ENCODE measurements around the gene TRPM4. TPM values are rescaled to one million over a fixed set of nuclear protein-coding genes. Genes with fewer than 3 reads are reported as not detected.

Gene TRPM4
- total and polyA plus RNA-seq, 2 of the 13 experiments (the other 11 are each of a cell fraction or from before 2014, with no cell fraction given), result 1.9 to 4.3 TPM

DNA sequence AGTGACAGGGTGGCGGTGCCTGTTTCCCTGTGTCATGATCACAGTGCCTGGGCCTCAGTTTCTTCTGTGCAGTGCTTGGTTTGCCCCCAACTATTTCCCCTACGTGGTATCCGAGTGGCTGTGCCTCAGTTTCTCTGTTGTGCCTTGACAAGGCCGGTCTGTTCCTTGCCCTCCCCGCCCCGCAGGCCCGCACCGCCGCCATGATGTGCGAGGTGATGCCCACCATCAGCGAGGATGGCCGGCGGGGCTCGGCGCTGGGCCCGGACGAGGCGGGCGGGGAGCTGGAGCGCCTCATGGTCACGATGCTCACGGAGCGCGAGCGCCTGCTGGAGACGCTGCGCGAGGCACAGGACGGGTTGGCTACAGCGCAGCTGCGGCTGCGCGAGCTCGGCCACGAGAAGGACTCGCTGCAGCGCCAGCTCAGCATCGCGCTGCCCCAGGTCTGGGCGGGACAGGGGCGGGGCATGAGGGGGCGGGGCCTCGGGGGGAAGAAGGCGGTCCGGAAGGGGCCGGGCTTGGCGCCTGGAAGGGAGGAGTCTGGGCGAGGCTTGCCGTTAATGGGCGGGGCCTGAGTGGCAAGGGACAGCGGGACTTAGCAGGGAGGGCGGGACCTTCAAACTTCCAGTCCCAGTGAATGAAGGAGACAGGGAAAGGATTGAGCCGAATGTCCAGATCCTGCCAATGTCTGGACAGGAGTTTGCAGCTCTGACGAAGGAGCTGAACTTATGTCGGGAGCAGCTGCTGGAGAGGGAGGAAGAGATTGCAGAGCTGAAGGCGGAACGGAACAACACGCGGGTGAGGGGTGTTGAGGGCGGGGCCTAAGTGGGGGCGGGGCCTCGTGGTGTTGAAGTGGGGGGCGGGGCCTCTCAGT, 29.7 kb upstream of the TRPM4 start (continued):
- TF ChIP-seq NCOR1 (IDR thresholded peaks at IDR 0.05; ENCODE audit: borderline replicate concordance, low read length) (no peak), ZNF333 (CRISPR knock-in tag; IDR thresholded peaks at IDR 0.05; ENCODE audit: borderline replicate concordance) (peak; percentile 66; the same call in 1 of the 2 replicates), ZBTB3 (CRISPR knock-in tag; IDR thresholded peaks at IDR 0.05; ENCODE audit: borderline replicate concordance, low read depth) (peak; percentile 89; the same call in 1 of the 2 replicates), ZNF543 (CRISPR knock-in tag; IDR thresholded peaks at IDR 0.05) (peak; percentile 98), ZNF7 (CRISPR knock-in tag; IDR thresholded peaks at IDR 0.05) (peak; percentile 44; the same call in 1 of the 2 replicates), SMYD3 (CRISPR knock-in tag; IDR thresholded peaks at IDR 0.05) (peak; percentile 98), CENPT (CRISPR knock-in tag; IDR thresholded peaks at IDR 0.05; ENCODE audit: low read depth) (peak; percentile 99), ZNF839 (CRISPR knock-in tag; IDR thresholded peaks at IDR 0.05; ENCODE audit: borderline replicate concordance) (peak; percentile 89; the same call in 1 of the 2 replicates)
- TF ChIP-seq, protein P1, sequence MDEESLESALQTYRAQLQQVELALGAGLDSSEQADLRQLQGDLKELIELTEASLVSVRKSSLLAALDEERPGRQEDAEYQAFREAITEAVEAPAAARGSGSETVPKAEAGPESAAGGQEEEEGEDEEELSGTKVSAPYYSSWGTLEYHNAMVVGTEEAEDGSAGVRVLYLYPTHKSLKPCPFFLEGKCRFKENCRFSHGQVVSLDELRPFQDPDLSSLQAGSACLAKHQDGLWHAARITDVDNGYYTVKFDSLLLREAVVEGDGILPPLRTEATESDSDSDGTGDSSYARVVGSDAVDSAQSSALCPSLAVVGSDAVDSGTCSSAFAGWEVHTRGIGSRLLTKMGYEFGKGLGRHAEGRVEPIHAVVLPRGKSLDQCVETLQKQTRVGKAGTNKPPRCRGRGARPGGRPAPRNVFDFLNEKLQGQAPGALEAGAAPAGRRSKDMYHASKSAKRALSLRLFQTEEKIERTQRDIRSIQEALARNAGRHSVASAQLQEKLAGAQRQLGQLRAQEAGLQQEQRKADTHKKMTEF (CRISPR knock-in tag; IDR thresholded peaks at IDR 0.05), result peak; percentile 97
- TF ChIP-seq, protein P2, sequence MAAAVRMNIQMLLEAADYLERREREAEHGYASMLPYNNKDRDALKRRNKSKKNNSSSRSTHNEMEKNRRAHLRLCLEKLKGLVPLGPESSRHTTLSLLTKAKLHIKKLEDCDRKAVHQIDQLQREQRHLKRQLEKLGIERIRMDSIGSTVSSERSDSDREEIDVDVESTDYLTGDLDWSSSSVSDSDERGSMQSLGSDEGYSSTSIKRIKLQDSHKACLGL (CRISPR knock-in tag; IDR thresholded peaks at IDR 0.05), result peak; percentile 99
- TF ChIP-seq, protein P3, sequence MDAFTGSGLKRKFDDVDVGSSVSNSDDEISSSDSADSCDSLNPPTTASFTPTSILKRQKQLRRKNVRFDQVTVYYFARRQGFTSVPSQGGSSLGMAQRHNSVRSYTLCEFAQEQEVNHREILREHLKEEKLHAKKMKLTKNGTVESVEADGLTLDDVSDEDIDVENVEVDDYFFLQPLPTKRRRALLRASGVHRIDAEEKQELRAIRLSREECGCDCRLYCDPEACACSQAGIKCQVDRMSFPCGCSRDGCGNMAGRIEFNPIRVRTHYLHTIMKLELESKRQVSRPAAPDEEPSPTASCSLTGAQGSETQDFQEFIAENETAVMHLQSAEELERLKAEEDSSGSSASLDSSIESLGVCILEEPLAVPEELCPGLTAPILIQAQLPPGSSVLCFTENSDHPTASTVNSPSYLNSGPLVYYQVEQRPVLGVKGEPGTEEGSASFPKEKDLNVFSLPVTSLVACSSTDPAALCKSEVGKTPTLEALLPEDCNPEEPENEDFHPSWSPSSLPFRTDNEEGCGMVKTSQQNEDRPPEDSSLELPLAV (CRISPR knock-in tag; conservative IDR thresholded peaks at IDR 0.05; ENCODE audit: low read depth), result peak; percentile 95
- TF ChIP-seq, protein P4, sequence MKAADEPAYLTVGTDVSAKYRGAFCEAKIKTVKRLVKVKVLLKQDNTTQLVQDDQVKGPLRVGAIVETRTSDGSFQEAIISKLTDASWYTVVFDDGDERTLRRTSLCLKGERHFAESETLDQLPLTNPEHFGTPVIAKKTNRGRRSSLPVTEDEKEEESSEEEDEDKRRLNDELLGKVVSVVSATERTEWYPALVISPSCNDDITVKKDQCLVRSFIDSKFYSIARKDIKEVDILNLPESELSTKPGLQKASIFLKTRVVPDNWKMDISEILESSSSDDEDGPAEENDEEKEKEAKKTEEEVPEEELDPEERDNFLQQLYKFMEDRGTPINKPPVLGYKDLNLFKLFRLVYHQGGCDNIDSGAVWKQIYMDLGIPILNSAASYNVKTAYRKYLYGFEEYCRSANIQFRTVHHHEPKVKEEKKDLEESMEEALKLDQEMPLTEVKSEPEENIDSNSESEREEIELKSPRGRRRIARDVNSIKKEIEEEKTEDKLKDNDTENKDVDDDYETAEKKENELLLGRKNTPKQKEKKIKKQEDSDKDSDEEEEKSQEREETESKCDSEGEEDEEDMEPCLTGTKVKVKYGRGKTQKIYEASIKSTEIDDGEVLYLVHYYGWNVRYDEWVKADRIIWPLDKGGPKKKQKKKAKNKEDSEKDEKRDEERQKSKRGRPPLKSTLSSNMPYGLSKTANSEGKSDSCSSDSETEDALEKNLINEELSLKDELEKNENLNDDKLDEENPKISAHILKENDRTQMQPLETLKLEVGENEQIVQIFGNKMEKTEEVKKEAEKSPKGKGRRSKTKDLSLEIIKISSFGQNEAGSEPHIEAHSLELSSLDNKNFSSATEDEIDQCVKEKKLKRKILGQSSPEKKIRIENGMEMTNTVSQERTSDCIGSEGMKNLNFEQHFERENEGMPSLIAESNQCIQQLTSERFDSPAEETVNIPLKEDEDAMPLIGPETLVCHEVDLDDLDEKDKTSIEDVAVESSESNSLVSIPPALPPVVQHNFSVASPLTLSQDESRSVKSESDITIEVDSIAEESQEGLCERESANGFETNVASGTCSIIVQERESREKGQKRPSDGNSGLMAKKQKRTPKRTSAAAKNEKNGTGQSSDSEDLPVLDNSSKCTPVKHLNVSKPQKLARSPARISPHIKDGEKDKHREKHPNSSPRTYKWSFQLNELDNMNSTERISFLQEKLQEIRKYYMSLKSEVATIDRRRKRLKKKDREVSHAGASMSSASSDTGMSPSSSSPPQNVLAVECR (CRISPR knock-in tag; IDR thresholded peaks at IDR 0.05; ENCODE audit: borderline replicate concordance), result peak; percentile 85
- TF ChIP-seq, protein P5, sequence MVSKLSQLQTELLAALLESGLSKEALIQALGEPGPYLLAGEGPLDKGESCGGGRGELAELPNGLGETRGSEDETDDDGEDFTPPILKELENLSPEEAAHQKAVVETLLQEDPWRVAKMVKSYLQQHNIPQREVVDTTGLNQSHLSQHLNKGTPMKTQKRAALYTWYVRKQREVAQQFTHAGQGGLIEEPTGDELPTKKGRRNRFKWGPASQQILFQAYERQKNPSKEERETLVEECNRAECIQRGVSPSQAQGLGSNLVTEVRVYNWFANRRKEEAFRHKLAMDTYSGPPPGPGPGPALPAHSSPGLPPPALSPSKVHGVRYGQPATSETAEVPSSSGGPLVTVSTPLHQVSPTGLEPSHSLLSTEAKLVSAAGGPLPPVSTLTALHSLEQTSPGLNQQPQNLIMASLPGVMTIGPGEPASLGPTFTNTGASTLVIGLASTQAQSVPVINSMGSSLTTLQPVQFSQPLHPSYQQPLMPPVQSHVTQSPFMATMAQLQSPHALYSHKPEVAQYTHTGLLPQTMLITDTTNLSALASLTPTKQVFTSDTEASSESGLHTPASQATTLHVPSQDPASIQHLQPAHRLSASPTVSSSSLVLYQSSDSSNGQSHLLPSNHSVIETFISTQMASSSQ (IDR thresholded peaks at IDR 0.05; ENCODE audit: low read depth), result no peak
- TF ChIP-seq, protein P5 (CRISPR knock-in tag; IDR thresholded peaks at IDR 0.05; ENCODE audit: borderline replicate concordance), result peak; percentile 86

Data from HepG2 (cell line).